H1 (cell line): ENCODE results near the gene EXOG. TPM values are rescaled to one million over a fixed set of nuclear protein-coding genes. Genes with fewer than 3 reads are reported as not detected.

ENCODE experiments used
- CTBP2 ChIP-seq: IDR thresholded peaks from 2 replicates; pipeline ENCODE4 v1.7.0; 2011; ENCODE audit warnings: borderline replicate concordance, mild to moderate bottlenecking, moderate library complexity, mixed read lengths, low read length; ENCODE audit not compliant: insufficient read depth, insufficient read length
- POLR2AphosphoS5 ChIP-seq: IDR thresholded peaks from 2 replicates; pipeline ENCODE4 v1.6.1; 2011; ENCODE audit warnings: low read depth, low read length
- polyA plus RNA-seq, 7 experiments: library from polyadenylated mRNA; depleted of rRNA in 3 of 7; stranded (reverse) in 5 of 7; unstranded in 2 of 7; fragments of >200 nt in 5 of 7; fragments of 200-250 nt in 2 of 7; gene quantifications; 1 replicate in 5 of 7; 2 replicates in 1 of 7; 4 replicates in 1 of 7; pipeline versions ENCODE4 v1.2.1 to v1.2.3, GENCODE V29; 2011 to 2013; ENCODE audit warnings: missing spikeins in 2 of 7, mixed read lengths in 2 of 7
- total RNA-seq: library from RNA; stranded (reverse); fragmentation: NEBNext Ultra II Directional; extraction: Animal tissue kit (Norgen Biotek cat#: 25700); gene quantifications from 2 replicates; pipeline ENCODE4 v1.2.1, GENCODE V29; 2021
- TF ChIP-seq, protein P1 (sequence below): IDR thresholded peaks from 2 replicates; pipeline ENCODE4 v1.6.1; 2012; ENCODE audit warnings: inconsistent platforms
- TF ChIP-seq, protein P2 (sequence below): IDR thresholded peaks from 2 replicates; pipeline ENCODE4 v1.6.1; 2011; ENCODE audit warnings: low read depth, mild to moderate bottlenecking, low read length; ENCODE audit not compliant: insufficient read depth

EXOG gene
- total and polyA plus RNA-seq, 2 of the 8 experiments (the other 6 are each of a cell fraction or from before 2014, with no cell fraction given): 7.2 to 12.9 TPM

DNA sequence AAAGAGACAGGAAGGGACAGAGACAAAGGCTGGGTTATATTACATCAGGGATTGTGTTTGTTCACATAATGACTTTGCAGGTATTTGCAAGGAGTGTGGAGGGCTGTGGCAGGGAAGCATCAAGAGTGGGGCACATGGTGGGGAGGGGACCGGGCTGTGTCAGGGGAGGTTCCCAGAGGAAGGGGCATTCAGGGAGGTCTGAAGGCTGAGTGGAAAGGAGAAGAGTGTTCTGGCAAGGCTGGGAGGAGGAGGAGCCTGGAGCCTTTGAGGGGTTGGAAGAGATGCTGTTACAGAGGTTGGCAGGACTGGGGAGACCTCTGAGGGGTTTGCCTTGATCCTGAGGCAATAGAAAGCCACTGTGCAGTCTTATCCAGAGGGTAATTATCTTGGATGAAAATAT, 49.4 kb downstream of the EXOG start (continued):
- TF ChIP-seq, protein P1, sequence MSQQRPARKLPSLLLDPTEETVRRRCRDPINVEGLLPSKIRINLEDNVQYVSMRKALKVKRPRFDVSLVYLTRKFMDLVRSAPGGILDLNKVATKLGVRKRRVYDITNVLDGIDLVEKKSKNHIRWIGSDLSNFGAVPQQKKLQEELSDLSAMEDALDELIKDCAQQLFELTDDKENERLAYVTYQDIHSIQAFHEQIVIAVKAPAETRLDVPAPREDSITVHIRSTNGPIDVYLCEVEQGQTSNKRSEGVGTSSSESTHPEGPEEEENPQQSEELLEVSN: no peak
- TF ChIP-seq POLR2AphosphoS5 (no peak), CTBP2 (no peak)
- TF ChIP-seq, protein P2, sequence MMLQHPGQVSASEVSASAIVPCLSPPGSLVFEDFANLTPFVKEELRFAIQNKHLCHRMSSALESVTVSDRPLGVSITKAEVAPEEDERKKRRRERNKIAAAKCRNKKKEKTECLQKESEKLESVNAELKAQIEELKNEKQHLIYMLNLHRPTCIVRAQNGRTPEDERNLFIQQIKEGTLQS: no peak
